Neural cell (in vitro differentiated cells): ENCODE results near the gene DNAJC7. TPM values are rescaled to one million over a fixed set of nuclear protein-coding genes. Genes with fewer than 3 reads are reported as not detected.

Experiments used
- H2AFZ ChIP-seq: fragments of 200-600, 300-800 bp; sonication (generic), shearing (Covaris generic); 2 replicates; pipeline ENCODE4 v1.6.0; 2014; ENCODE audit warnings: low read depth, mild to moderate bottlenecking, antibody characterized with exemption, low read length, moderate library complexity
- H3F3A ChIP-seq: fragments of 200-600 bp; shearing (Covaris generic); 2 replicates; pipeline ENCODE4 v1.6.1; 2016; ENCODE audit warnings: mild to moderate bottlenecking, moderate library complexity, mixed read lengths, antibody characterized with exemption, low read length; ENCODE audit not compliant: insufficient read depth, poor library complexity, severe bottlenecking
- H3K27ac ChIP-seq: fragments of 200-600, 300-800 bp; sonication (generic), shearing (Covaris generic); 2 replicates; pipeline ENCODE4 v1.5.1; 2014; ENCODE audit warnings: mild to moderate bottlenecking, low read length, moderate library complexity
- H3K27me3 ChIP-seq: fragments of 300-800, 200-600 bp; sonication (generic), shearing (Covaris generic); 2 replicates; pipeline ENCODE4 v1.6.0; 2014; ENCODE audit warnings: mild to moderate bottlenecking, low read depth, low read length, moderate library complexity; ENCODE audit not compliant: insufficient read depth
- H3K36me3 ChIP-seq: fragments of 300-800, 200-600 bp; sonication (generic), shearing (Covaris generic); 2 replicates; pipeline ENCODE4 v1.5.1; 2014; ENCODE audit warnings: mild to moderate bottlenecking, antibody characterized with exemption, low read length, moderate library complexity; ENCODE audit not compliant: insufficient read depth
- H3K4me2 ChIP-seq: fragments of 300-800, 200-600 bp; sonication (generic), shearing (Covaris generic); 2 replicates; pipeline ENCODE4 v1.6.0; 2014; ENCODE audit warnings: mild to moderate bottlenecking, low read length
- H3K4me3 ChIP-seq: fragments of 300-800, 200-600 bp; sonication (generic), shearing (Covaris generic); 2 replicates; pipeline ENCODE4 v1.5.1; 2014; ENCODE audit warnings: mild to moderate bottlenecking, low read length, moderate library complexity
- H3K79me2 ChIP-seq: fragments of 200-600 bp; shearing (Covaris generic); replicated peaks from 2 replicates; pipeline ENCODE4 v1.6.0; 2014; ENCODE audit warnings: mild to moderate bottlenecking, low read length, moderate library complexity; ENCODE audit not compliant: insufficient read depth
- H3K9ac ChIP-seq: fragments of 300-800, 200-600 bp; sonication (generic), shearing (Covaris generic); 2 replicates; pipeline ENCODE4 v1.6.1; 2016; ENCODE audit warnings: mild to moderate bottlenecking, low read length, mixed read lengths
- H3K9me2 ChIP-seq: fragments of 200-600 bp; shearing (Covaris generic); 2 replicates; pipeline ENCODE4 v1.6.1; 2016; ENCODE audit warnings: mild to moderate bottlenecking, low read length, mixed read lengths; ENCODE audit not compliant: insufficient read depth
- H3K9me3 ChIP-seq: fragments of 200-600, 300-800 bp; sonication (generic), shearing (Covaris generic); 2 replicates; pipeline ENCODE4 v1.6.1; 2016; ENCODE audit warnings: mild to moderate bottlenecking, mixed run types, low read length, moderate library complexity, mixed read lengths
- H4K20me1 ChIP-seq: fragments of 200-600 bp; shearing (Covaris generic); 2 replicates; pipeline ENCODE4 v1.6.1; 2016; ENCODE audit warnings: mild to moderate bottlenecking, mixed run types; ENCODE audit not compliant: insufficient read depth
- EP300 ChIP-seq: fragments of 450-650 bp; conservative IDR thresholded peaks from 2 replicates; pipeline ENCODE4 v1.6.1; 2014; ENCODE audit warnings: antibody characterized with exemption, mild to moderate bottlenecking, moderate library complexity; ENCODE audit not compliant: poor library complexity, severe bottlenecking
- EZH2 ChIP-seq: fragments of 200-600, 300-800 bp; shearing (Covaris generic), sonication (generic); IDR thresholded peaks from 2 replicates; pipeline ENCODE4 v1.6.1; 2014; ENCODE audit warnings: antibody characterized with exemption, low read length, borderline replicate concordance, mild to moderate bottlenecking; ENCODE audit not compliant: insufficient read depth, poor library complexity, severe bottlenecking
- MXI1 ChIP-seq: fragments of 450-650 bp; conservative IDR thresholded peaks from 2 replicates; pipeline ENCODE4 v1.6.1; 2014; ENCODE audit warnings: antibody characterized with exemption, mild to moderate bottlenecking; ENCODE audit not compliant: poor library complexity, severe bottlenecking
- POLR2AphosphoS5 ChIP-seq: IDR thresholded peaks from 2 replicates; pipeline ENCODE4 v1.6.1; 2012
- RAD21 ChIP-seq: fragments of 450-650 bp; conservative IDR thresholded peaks from 2 replicates; pipeline ENCODE4 v1.6.1; 2014; ENCODE audit warnings: antibody characterized with exemption, mild to moderate bottlenecking, moderate library complexity
- SMC3 ChIP-seq: fragments of 450-650 bp; conservative IDR thresholded peaks from 2 replicates; pipeline ENCODE4 v1.6.1; 2014; ENCODE audit warnings: antibody characterized with exemption, mild to moderate bottlenecking, moderate library complexity; ENCODE audit not compliant: poor library complexity
- TAF1 ChIP-seq: IDR thresholded peaks from 2 replicates; pipeline ENCODE4 v1.6.1; 2012; ENCODE audit warnings: low read depth
- polyA plus RNA-seq: library from polyadenylated mRNA; depleted of rRNA; stranded (reverse); fragments of >200 nt; gene quantifications from 2 replicates; pipeline ENCODE4 v1.2.3, GENCODE V29; 2014
- TF ChIP-seq, protein P1 (sequence below): fragments of 450-650 bp; IDR thresholded peaks from 2 replicates; pipeline ENCODE4 v1.5.1; 2014; ENCODE audit warnings: antibody characterized with exemption, mild to moderate bottlenecking, moderate library complexity; ENCODE audit not compliant: poor library complexity, severe bottlenecking
- TF ChIP-seq, protein P2 (sequence below): IDR thresholded peaks from 2 replicates; pipeline ENCODE4 v1.6.1; 2012; ENCODE audit warnings: borderline replicate concordance

Gene DNAJC7
- polyA plus RNA-seq, 1 donor from 2014 or later = 126 TPM

DNA sequence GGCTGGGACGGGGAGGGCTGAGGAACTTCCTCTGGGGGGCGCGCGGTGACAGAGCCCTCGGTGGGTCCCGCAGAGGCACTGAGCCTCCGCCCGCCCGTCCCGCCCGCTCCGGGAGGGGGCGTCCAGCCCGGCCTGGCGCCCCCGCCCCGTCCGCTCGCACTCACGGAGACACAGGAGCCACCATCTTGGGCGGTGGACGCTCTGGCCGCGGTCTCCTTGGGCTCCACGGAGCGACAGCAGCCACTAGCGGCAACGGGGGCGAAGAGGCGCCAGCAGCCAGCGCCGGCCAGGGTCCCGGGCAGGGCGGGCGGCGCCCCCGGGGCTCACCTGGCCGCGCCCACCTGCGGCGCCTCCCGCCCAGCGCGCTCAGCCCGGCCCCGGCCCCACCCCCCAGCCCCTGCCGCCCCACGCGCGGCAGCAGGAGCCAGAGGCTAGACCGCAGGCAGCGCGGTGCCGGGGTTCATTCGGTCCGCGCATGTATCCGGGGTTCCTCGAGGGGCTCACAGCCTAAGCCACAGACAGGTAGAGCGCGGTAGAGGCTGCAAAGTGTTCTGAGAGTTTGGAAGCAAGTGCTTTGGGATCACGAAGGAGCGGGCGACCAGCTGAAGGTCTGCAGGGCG lies 33.3 kb upstream of the DNAJC7 start, which contains the start of gene C17orf113:
Gene C17orf113 (minus strand): TSS at position 209 of the 620 bp plus-strand sequence. CDS start 7,225 bp downstream, outside the sequence.
- peak within 1 kb of the TSS; percentile 71 for H3K9ac ChIP-seq
- no peak within 1 kb of the TSS for H3K27ac ChIP-seq
- H4K20me1 ChIP-seq = no peaks in the 10 kb centered on the region
- TF ChIP-seq POLR2AphosphoS5 = peak; percentile 39
- TF ChIP-seq EZH2 = no peak
- TF ChIP-seq, protein P1, sequence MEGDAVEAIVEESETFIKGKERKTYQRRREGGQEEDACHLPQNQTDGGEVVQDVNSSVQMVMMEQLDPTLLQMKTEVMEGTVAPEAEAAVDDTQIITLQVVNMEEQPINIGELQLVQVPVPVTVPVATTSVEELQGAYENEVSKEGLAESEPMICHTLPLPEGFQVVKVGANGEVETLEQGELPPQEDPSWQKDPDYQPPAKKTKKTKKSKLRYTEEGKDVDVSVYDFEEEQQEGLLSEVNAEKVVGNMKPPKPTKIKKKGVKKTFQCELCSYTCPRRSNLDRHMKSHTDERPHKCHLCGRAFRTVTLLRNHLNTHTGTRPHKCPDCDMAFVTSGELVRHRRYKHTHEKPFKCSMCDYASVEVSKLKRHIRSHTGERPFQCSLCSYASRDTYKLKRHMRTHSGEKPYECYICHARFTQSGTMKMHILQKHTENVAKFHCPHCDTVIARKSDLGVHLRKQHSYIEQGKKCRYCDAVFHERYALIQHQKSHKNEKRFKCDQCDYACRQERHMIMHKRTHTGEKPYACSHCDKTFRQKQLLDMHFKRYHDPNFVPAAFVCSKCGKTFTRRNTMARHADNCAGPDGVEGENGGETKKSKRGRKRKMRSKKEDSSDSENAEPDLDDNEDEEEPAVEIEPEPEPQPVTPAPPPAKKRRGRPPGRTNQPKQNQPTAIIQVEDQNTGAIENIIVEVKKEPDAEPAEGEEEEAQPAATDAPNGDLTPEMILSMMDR = peak; percentile 67
- H3K9me3 ChIP-seq = no peaks in the 10 kb centered on the region
- peak within 1 kb of the TSS; percentile 60 for H2AFZ ChIP-seq
- peak within 1 kb of the TSS; percentile 17 for H3K4me2 ChIP-seq
- no peaks in the 10 kb centered on the region for H3K9me2 ChIP-seq
- H3K4me3 ChIP-seq = peak within 1 kb of the TSS; percentile 83
- no peaks in the 10 kb centered on the region for H3K79me2 ChIP-seq
- H3K36me3 ChIP-seq = no peaks in the 10 kb centered on the region
- H3K27me3 ChIP-seq = peaks cover 7% of the 10 kb centered on the region
- H3F3A ChIP-seq = no peaks in the 10 kb centered on the region

DNA sequence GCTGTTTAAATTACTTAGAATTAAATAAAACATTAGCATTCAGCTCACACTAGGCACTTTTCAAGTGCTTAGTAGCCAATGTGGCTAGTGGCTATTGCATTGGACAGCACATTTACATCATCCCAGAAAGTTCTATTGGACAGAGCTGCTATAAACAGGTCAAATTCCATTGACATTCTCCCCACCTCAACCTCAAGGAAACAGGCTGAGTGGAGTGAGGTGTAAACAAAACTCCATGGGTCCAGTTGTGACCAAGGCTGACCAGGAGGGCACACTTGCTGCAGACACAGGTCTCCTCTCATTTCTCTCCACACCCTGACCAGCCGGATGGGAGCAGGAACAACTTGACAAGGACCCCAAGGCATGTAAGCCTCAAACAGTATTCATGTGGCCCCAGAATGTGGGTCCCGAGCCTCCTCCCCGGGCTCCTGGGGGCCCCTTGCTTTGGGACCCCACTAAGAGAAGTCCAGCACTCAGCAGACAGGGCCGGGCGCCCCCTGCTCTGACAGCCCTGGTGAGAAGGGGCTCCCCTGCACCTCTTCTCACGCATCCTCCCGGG lies 32.7 kb upstream of the DNAJC7 start:
- H3K9me3 ChIP-seq = no peaks in the 10 kb centered on the region
- H2AFZ ChIP-seq = peak overlapping the region; percentile 60
- peak overlapping the region; percentile 71 for H3K9ac ChIP-seq

More for the DNA sequence above, 32.7 kb upstream of the DNAJC7 start:
- Histone ChIP-seq H3K36me3 (no peaks in the 10 kb centered on the region), H3K27me3 (peaks cover 7% of the 10 kb centered on the region), H3K4me2 (peak overlapping the region; percentile 17), H4K20me1 (no peaks in the 10 kb centered on the region), H3F3A (no peaks in the 10 kb centered on the region), H3K9me2 (no peaks in the 10 kb centered on the region), H3K4me3 (peak overlapping the region; percentile 83), H3K79me2 (no peaks in the 10 kb centered on the region), H3K27ac (no peak overlapping the region)
- TF ChIP-seq MXI1 (no peak), TAF1 (no peak), EP300 (no peak), RAD21 (no peak), EZH2 (no peak), SMC3 (no peak), POLR2AphosphoS5 (no peak)
- TF ChIP-seq, protein P2, sequence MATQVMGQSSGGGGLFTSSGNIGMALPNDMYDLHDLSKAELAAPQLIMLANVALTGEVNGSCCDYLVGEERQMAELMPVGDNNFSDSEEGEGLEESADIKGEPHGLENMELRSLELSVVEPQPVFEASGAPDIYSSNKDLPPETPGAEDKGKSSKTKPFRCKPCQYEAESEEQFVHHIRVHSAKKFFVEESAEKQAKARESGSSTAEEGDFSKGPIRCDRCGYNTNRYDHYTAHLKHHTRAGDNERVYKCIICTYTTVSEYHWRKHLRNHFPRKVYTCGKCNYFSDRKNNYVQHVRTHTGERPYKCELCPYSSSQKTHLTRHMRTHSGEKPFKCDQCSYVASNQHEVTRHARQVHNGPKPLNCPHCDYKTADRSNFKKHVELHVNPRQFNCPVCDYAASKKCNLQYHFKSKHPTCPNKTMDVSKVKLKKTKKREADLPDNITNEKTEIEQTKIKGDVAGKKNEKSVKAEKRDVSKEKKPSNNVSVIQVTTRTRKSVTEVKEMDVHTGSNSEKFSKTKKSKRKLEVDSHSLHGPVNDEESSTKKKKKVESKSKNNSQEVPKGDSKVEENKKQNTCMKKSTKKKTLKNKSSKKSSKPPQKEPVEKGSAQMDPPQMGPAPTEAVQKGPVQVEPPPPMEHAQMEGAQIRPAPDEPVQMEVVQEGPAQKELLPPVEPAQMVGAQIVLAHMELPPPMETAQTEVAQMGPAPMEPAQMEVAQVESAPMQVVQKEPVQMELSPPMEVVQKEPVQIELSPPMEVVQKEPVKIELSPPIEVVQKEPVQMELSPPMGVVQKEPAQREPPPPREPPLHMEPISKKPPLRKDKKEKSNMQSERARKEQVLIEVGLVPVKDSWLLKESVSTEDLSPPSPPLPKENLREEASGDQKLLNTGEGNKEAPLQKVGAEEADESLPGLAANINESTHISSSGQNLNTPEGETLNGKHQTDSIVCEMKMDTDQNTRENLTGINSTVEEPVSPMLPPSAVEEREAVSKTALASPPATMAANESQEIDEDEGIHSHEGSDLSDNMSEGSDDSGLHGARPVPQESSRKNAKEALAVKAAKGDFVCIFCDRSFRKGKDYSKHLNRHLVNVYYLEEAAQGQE = no peak
- TF ChIP-seq, protein P1 = no peak
